OCI-LY7 (cell line): ENCODE results near the gene ADAM22.

ENCODE experiments used
- EZH2phosphoT487 ChIP-seq: fragments of 200-600 bp; sonication (generic); IDR thresholded peaks from 2 replicates; pipeline ENCODE4 v1.6.1; 2018; ENCODE audit warnings: low read depth, borderline replicate concordance, mild to moderate bottlenecking, mixed run types, antibody characterized with exemption, low read length, moderate library complexity, mixed read lengths
- TF ChIP-seq, protein P1 (sequence below): fragments of 200-600 bp; sonication (generic); conservative IDR thresholded peaks from 2 replicates; pipeline ENCODE4 v1.5.1; 2014; ENCODE audit warnings: mild to moderate bottlenecking, antibody characterized with exemption, low read length, moderate library complexity, mixed read lengths

- TF ChIP-seq, protein P1, sequence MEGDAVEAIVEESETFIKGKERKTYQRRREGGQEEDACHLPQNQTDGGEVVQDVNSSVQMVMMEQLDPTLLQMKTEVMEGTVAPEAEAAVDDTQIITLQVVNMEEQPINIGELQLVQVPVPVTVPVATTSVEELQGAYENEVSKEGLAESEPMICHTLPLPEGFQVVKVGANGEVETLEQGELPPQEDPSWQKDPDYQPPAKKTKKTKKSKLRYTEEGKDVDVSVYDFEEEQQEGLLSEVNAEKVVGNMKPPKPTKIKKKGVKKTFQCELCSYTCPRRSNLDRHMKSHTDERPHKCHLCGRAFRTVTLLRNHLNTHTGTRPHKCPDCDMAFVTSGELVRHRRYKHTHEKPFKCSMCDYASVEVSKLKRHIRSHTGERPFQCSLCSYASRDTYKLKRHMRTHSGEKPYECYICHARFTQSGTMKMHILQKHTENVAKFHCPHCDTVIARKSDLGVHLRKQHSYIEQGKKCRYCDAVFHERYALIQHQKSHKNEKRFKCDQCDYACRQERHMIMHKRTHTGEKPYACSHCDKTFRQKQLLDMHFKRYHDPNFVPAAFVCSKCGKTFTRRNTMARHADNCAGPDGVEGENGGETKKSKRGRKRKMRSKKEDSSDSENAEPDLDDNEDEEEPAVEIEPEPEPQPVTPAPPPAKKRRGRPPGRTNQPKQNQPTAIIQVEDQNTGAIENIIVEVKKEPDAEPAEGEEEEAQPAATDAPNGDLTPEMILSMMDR, result no peak
- no peak for TF ChIP-seq EZH2phosphoT487
These were observed 266.7 kb downstream of the ADAM22 start for GRCh38 chr7:88200789-88201188.
